SK-N-SH (cell line): Measurements from ENCODE around the gene SPTLC2.
A peak's percentile ranks its signal among the peaks of the same experiment; 100 is the strongest.

Source experiments
- CTCF ChIP-seq: fragments of 200-600 bp; sonication (generic); IDR thresholded peaks from 2 replicates; pipeline ENCODE4 v1.6.1; 2017; ENCODE audit warnings: antibody characterized with exemption, mild to moderate bottlenecking, moderate library complexity
- EP300 ChIP-seq, 2 experiments: IDR thresholded peaks; 2 replicates each; pipeline versions ENCODE4 v1.4.0 to v1.6.1; 2012; ENCODE audit warnings: borderline replicate concordance in 1 of 2, low read depth in 1 of 2, low read length in 1 of 2
- FOXJ3 ChIP-seq: sonication (generic); formaldehyde crosslinking; IDR thresholded peaks from 2 replicates; pipeline ENCODE4 v1.5.1; 2020; ENCODE audit warnings: mild to moderate bottlenecking, missing genetic modification reagents
- GATA2 ChIP-seq: sonication (generic); formaldehyde crosslinking; IDR thresholded peaks from 2 replicates; pipeline ENCODE4 v1.5.0; 2020; ENCODE audit warnings: mild to moderate bottlenecking, missing genetic modification reagents
- IRF3 ChIP-seq: fragments of 150-350 bp; IDR thresholded peaks from 2 replicates; pipeline ENCODE4 v1.6.1; 2016; ENCODE audit warnings: mild to moderate bottlenecking, low read depth, low read length
- MAX ChIP-seq: IDR thresholded peaks from 2 replicates; pipeline ENCODE4 v1.4.0; 2012; ENCODE audit warnings: low read depth
- POLR2AphosphoS5 ChIP-seq: IDR thresholded peaks from 2 replicates; pipeline ENCODE4 v1.6.1; 2012; ENCODE audit warnings: low read depth, low read length
- RAD21 ChIP-seq: IDR thresholded peaks from 2 replicates; pipeline ENCODE4 v1.6.1; 2012; ENCODE audit warnings: mild to moderate bottlenecking, low read length
- SMC3 ChIP-seq: IDR thresholded peaks from 2 replicates; pipeline ENCODE4 v1.6.1; 2012; ENCODE audit warnings: low read depth, low read length, improper control_type of control experiment
- TCF12 ChIP-seq: IDR thresholded peaks from 2 replicates; pipeline ENCODE4 v1.4.0; 2012
- TEAD4 ChIP-seq: IDR thresholded peaks from 2 replicates; pipeline ENCODE4 v1.4.0; 2012; ENCODE audit warnings: mild to moderate bottlenecking, borderline replicate concordance; ENCODE audit not compliant: insufficient read depth
- USF1 ChIP-seq: IDR thresholded peaks from 2 replicates; pipeline ENCODE4 v1.4.0; 2012; ENCODE audit warnings: low read depth, borderline replicate concordance

GRCh38 chr14:77579065-77579464, 37.4 kb downstream of the SPTLC2 start:
- TF ChIP-seq POLR2AphosphoS5 (no peak), GATA2 (CRISPR knock-in tag) (no peak), CTCF (no peak), MAX (no peak), TCF12 (peak; percentile 33), FOXJ3 (no peak), EP300 (IDR thresholded peaks at IDR 0.05; ENCODE audit: borderline replicate concordance in 1 of 2, low read depth in 1 of 2, low read length in 1 of 2) (no peak), IRF3 (no peak), RAD21 (no peak), SMC3 (no peak), TEAD4 (no peak), USF1 (no peak)
